ENCODE measurements around the gene POLR2A. TPM values are rescaled to one million over a fixed set of nuclear protein-coding genes. Genes with fewer than 3 reads are reported as not detected.
A peak's percentile ranks its signal among the peaks of the same experiment; 100 is the strongest.

Gene POLR2A
- total and polyA plus RNA-seq, 2 of the 13 experiments (the other 11 are each of a cell fraction or from before 2014, with no cell fraction given) = 17.8 to 18.3 TPM

- no peak for TF ChIP-seq ZBTB14 (CRISPR knock-in tag; IDR thresholded peaks at IDR 0.05)
- peak; percentile 33 to 49; a peak in 2 of 4 replicates for TF ChIP-seq POLR2A (IDR thresholded peaks at IDR 0.05; ENCODE audit: insufficient read depth in 1 of 2, low read depth in 2 of 2, low read length in 2 of 2)
- TF ChIP-seq ZBTB42 (CRISPR knock-in tag; IDR thresholded peaks at IDR 0.05) = 0 out of 2 replicates have a peak, but pooled peaks have one; percentile 62
- no peak for TF ChIP-seq ATF1 (CRISPR knock-in tag; IDR thresholded peaks at IDR 0.05)
- no peak for TF ChIP-seq ZNF770 (CRISPR knock-in tag; IDR thresholded peaks at IDR 0.05)
- TF ChIP-seq NFE2L2 (IDR thresholded peaks at IDR 0.05; ENCODE audit: low read length) = no peak
- peak; percentile 91; the same call in 1 of the 2 replicates for TF ChIP-seq ZBTB7A (CRISPR knock-in tag; IDR thresholded peaks at IDR 0.05)
- TF ChIP-seq HOMEZ (CRISPR knock-in tag; IDR thresholded peaks at IDR 0.05; ENCODE audit: low read depth) = no peak
These were observed 4.7 kb upstream of the POLR2A start, which contains the start of gene ZBTB4 (continued) for GRCh38 chr17:7479213-7480088.

All from HepG2 (cell line).